Stimulated activated CD8-positive, alpha-beta memory T cell treated with anti-CD3 and anti-CD28 coated beads, Interleukin-15, amount 100 ng/mL, for 1 hour (primary cell): ENCODE data around the gene JSRP1.

ENCODE experiments used
- DNase-seq: peaks from one replicate; pipeline ENCODE4 v3.0.0-alpha.2; 2020; ENCODE audit warnings: low read depth

Gene JSRP1

GRCh38 chr19:2232286-2233151 lies 23.7 kb downstream of the JSRP1 start:
- DNase-seq, result no peak

GRCh38 chr19:2231621-2232221 lies 24.5 kb downstream of the JSRP1 start:
- DNase-seq, result no peak

GRCh38 chr19:2230807-2231533 lies 25.2 kb downstream of the JSRP1 start:
- DNase-seq, result no peak

- no peak for DNase-seq
Measured at GRCh38 chr19:2230033-2230531, 26.1 kb downstream of the JSRP1 start.

- no peak for DNase-seq
Measured at GRCh38 chr19:2229103-2230032, 26.8 kb downstream of the JSRP1 start.

- DNase-seq, result no peak
Measured at GRCh38 chr19:2228157-2229030, 27.8 kb downstream of the JSRP1 start.

- no peak for DNase-seq
Measured at GRCh38 chr19:2227415-2228156, 28.6 kb downstream of the JSRP1 start.

GRCh38 chr19:2226840-2227360 lies 29.3 kb downstream of the JSRP1 start:
- no peak for DNase-seq

GRCh38 chr19:2226051-2226839 lies 30.0 kb downstream of the JSRP1 start:
- no peak for DNase-seq

- DNase-seq, result no peak
Measured at GRCh38 chr19:2225415-2226050, 30.7 kb downstream of the JSRP1 start.

GRCh38 chr19:2224754-2225349 lies 31.4 kb downstream of the JSRP1 start:
- no peak for DNase-seq

- DNase-seq, result no peak
Measured at GRCh38 chr19:2223959-2224358, 32.3 kb downstream of the JSRP1 start.

- no peak for DNase-seq
Measured at GRCh38 chr19:2223391-2223790, 32.8 kb downstream of the JSRP1 start.

- DNase-seq, result no peak
Measured at GRCh38 chr19:2221918-2222317, 34.3 kb downstream of the JSRP1 start.

- DNase-seq, result no peak
Measured at GRCh38 chr19:2221250-2221831, 34.9 kb downstream of the JSRP1 start.

- DNase-seq, result no peak
Measured at GRCh38 chr19:2219726-2220125, 36.5 kb downstream of the JSRP1 start.

GRCh38 chr19:2217591-2217990 lies 38.6 kb downstream of the JSRP1 start:
- DNase-seq, result no peak
